HG03521 (cell line): ENCODE data around the gene KNDC1.

Source experiments
- ATAC-seq: cut with Tn5 transposase; IDR thresholded peaks from one replicate; pipeline ENCODE4 v1.9.1; 2021; ENCODE audit warnings: mild to moderate bottlenecking, moderate library complexity; ENCODE audit not compliant: unreplicated experiment

Gene KNDC1

DNA sequence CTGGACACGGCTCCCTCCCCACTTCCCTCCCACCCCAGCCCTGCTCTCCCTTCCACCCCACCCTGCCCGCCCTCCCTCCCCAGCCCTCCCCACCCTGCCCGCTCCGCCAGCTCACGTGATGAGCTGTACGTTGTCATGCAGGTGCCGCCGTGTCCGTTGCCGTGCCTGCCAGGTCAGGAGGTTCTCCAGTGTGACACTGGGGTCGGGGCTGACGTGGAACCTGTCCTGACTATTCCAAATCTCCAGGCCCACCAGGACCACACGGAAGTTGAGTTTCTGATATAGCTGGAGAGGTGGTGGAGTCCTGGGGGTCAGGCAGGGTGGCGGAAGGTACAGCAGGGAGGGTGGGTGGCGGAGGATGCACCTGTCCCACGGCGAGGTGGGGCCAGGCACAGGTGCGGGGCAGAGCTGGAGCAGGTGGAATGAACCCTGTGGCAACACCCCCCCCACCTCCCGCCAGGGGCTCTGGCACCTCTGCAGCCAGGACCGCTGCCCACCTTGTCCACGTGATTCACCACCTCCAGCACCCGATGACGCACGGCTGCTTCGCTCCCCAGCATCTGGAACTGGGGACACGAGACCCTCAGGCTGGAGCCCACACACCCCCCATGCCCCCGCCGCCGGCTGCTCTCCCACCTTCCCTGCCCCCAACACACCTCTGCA lies 112.4 kb downstream of the KNDC1 start:
- ATAC-seq = no peak

DNA sequence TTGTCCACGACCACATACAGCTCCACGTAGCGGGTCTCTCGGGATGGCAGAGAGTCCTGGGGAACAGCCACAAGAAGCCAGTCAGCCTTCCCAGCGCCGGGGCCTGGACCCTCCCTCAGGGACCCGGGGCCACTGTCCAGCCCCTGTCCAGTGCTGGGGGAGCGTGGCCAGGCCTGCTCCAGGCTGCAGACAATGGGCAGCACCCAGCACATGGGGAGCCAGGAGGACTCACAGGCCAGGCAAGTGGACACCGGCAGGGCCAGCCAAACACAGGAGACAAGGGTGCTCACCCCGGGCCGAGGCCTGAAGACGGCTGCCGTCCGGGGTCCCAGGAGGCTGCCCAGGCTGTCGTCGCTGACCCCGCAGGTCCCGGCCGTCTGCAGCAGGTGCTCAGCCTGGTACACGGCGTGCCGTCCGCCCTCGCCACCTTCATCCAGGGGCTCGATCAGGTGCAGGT lies 113.0 kb downstream of the KNDC1 start:
- ATAC-seq = no peak

DNA sequence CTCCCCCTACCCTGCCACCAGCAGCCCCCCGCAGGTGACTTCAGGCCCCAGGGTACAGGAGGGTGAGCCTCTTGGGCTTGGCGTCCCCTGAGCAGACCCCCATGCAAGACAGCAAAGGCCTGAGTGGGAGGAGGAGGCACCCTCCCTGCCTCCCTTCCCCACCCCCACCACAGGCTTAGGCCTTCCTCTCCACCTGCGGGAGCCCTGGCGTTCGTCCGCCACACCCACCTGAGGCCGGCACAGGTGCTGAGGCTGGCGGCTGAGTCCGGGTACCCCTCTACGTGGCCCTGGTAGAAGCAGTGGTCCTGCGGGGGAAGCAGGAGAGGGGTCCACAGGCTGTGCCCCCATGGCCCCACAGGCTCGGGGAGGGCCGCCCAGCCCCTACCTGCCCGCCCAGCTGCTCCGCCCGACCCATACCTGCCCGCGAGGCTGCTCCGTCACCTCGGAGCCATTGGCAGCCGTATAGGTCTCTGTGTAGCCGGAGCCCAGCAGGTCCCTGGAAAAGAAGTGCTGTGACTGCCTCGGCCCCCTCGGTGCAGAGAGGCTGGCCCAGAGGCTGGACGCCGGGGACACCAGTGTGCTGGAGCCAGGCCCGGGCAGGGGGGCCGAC lies 113.6 kb downstream of the KNDC1 start:
- ATAC-seq = no peak

DNA sequence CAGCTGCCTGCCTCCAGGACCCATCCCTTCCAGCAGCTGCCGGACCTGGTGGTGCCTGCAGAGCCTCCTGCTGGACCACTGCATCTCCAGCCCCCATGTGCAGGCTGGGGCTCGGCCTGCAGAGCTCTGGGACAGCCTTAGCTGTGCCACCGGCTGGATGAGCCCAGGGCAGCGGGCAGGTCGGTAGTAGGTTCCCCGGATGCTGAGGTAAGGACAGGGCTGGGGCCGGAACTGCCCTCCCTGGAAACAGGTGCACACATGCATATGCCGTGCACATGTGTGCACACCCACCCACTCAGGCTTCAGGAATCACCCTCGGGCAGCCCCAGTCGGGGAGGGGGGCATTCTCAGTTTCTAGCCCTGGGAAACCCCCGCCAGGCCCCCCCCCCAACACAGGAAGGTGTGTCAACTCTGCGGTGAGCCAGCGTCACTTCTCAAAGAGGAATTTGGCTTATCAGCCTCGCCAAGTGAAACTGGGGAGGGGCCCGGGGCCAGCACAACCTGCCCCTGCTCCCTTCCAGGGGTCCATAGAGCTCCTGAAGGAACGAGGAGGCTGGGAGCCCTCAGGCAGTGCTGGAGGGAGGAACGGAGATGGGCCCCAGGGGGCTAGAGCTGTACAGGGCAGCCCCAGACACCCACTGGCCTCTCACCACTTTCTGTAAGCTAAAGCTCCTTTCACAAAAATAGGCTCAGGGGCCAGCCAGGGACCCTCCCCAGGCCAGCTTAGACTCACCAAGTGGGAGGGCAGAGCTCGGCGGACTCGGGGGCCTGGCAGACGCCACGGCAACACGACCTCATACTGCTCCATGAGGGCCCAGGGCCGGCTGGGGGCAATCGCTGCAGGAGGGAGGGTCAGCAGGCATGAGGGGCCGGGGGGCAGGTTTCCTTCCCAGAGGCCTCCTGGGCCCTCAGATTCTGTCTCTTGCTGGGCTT lies 115.0 kb downstream of the KNDC1 start:
- ATAC-seq = peak; percentile 34

DNA sequence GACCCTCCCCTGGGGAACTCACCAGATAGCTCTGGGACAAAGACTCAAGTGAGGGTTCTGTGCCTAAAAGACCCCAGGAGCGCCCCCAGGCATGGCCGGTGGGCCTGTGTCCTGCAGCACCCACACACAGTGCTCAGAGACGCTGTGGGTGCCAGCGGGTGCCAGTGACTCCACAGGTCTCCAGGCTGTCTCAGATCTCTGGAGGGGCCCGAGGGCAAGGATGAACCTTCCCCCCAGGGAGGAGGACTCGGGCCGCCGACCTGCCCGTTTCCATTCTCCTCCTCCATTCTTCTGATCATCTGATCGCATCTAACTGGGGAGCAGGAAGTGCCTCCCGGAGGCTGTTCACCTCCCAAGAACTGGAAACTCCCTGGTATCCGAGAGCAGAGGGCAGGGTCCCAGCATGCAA lies 115.7 kb downstream of the KNDC1 start:
- peak; percentile 20 for ATAC-seq
